PC-9 (cell line): ENCODE data around the gene HTR7.

Experiments used
- EZH2 ChIP-seq: fragments of 200-600 bp; sonication (generic); IDR thresholded peaks from 2 replicates; pipeline ENCODE4 v1.8.0; 2017; ENCODE audit warnings: antibody characterized with exemption, low read depth
- TF ChIP-seq, protein P1 (sequence below): fragments of 200-600 bp; sonication (generic); conservative IDR thresholded peaks from 2 replicates; pipeline ENCODE4 v1.6.1; 2017; ENCODE audit warnings: mixed run types, antibody characterized with exemption, mild to moderate bottlenecking, moderate library complexity

DNA sequence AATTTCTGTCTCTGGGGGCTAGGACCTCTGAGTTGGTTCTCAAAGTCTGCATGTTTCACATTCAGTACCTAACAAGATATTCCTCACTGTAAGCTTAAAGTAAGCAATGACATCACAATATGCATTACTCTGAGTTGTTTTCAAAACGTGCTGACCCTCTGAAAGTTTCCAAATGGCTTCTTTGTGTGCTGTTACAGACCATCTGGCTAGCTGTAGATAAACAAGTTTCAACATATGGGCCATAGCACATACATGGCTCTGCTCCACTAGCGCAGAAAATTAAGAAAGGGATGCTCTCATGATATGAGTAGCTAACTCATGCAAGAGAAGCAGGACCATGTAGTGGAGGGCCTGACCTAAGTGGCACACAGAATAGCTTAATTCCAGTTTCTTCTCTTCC, 119.0 kb downstream of the HTR7 start:
- TF ChIP-seq, protein P1, sequence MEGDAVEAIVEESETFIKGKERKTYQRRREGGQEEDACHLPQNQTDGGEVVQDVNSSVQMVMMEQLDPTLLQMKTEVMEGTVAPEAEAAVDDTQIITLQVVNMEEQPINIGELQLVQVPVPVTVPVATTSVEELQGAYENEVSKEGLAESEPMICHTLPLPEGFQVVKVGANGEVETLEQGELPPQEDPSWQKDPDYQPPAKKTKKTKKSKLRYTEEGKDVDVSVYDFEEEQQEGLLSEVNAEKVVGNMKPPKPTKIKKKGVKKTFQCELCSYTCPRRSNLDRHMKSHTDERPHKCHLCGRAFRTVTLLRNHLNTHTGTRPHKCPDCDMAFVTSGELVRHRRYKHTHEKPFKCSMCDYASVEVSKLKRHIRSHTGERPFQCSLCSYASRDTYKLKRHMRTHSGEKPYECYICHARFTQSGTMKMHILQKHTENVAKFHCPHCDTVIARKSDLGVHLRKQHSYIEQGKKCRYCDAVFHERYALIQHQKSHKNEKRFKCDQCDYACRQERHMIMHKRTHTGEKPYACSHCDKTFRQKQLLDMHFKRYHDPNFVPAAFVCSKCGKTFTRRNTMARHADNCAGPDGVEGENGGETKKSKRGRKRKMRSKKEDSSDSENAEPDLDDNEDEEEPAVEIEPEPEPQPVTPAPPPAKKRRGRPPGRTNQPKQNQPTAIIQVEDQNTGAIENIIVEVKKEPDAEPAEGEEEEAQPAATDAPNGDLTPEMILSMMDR: no peak
- no peak for TF ChIP-seq EZH2
